ENCODE measurements around the gene ZNF775.
A peak's percentile ranks its signal among the peaks of the same experiment; 100 is the strongest.

Gene ZNF775

DNA sequence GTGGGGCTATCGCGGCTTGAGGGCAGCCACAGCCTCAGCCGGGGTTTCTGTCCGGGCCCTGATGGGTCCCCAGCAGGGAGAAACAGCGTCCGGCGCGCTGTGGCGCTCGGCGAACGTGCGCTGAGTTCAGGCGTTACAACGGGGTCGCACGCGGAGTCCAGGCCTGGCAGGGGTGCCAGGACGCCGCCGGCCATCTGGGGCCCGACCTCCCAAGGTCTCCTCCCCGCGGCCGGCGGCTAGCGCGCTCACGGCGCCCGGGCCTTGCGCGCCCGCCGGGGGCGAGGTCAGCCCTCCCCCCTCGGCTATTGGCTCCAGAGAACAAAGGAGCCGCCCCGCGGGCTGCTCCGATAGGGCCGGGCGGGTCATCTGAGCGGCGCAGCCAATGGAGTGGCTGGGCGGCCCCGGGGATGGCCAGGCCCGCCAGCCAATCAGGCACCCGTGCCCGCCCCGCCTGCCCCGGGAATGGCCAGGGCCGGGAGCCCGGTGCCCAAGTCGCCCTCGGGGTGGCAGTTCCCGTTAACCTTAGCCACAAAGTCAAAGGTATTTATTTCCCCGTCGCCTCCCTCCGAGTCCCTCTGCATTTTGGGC lies at the start of gene ZNF775:
Gene ZNF775 (plus strand): TSS at position 478 of the 588 bp plus-strand sequence. CDS start 9,141 bp downstream, outside the sequence.
- peak; percentile 92 for DNase-seq

DNA sequence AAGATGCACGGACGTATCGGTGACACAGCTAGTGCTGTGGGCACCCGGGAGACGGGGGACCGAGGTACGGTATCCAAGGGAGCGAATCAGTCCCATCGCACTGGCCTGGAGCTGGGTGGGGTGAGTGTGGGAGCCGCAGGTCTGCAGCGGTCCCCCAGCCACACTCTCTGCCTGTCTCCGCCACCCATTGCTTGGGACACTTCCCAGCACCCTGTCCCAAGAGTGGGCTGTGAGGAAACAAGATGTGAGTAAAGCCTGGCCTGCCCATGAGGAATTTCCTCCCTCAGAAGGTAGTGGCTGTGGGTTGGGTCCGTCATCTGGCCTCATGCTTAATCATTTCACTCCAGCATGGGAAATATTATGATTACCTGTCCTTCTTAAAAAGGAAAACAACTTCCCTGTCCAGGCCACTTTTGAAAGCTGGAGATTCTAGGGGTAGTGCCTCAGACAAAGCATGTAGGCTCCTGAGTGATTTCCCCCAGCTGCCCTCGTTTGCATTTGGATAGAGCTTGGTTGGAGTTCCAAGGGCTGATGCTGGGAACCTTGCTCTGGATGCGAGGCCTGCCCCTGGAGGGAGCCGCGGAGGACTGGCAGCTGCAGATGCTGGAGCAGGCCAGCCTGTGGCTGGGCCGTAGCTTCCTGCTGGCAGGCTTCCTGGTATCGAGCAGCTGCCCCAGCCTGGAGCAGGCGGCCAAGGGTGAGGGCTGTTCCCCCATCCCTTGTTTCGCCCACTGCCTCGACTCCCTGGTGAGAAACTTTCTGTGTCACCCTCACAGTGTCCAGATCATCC lies 49.6 kb upstream of the ZNF775 start:
- DNase-seq, result no peak

DNA sequence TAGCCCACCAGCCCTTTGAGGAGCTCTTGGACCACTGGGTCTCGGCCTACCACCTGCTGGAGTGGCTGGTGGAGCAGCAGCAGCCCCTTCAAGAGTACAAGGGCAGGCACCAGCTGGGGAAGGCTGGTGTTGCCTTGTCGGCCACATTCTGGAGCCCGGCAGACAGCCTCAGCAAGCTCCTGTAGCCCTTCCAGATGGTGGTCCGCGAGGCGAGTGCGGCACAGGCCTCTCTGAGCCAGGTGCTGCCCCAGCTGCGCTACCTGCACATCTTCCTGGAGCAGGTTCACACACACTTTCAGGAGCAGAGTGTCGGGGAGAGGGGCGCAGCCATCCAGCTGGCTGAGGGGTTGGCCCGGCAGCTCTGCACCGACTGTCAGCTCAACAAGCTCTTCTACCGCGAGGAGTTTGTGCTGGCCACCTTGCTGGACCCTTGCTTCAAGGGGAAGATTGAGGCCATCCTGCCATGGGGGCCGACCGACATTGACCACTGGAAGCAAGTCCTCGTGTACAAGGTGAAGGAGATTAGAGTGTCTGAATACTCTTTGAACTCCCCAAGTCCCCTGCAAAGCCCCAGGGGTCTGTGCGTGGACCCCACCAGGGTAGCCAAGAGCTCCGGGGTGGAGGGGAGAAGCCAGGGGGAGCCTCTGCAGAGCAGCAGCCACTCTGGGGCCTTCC lies 48.8 kb upstream of the ZNF775 start:
- no peak for DNase-seq

DNA sequence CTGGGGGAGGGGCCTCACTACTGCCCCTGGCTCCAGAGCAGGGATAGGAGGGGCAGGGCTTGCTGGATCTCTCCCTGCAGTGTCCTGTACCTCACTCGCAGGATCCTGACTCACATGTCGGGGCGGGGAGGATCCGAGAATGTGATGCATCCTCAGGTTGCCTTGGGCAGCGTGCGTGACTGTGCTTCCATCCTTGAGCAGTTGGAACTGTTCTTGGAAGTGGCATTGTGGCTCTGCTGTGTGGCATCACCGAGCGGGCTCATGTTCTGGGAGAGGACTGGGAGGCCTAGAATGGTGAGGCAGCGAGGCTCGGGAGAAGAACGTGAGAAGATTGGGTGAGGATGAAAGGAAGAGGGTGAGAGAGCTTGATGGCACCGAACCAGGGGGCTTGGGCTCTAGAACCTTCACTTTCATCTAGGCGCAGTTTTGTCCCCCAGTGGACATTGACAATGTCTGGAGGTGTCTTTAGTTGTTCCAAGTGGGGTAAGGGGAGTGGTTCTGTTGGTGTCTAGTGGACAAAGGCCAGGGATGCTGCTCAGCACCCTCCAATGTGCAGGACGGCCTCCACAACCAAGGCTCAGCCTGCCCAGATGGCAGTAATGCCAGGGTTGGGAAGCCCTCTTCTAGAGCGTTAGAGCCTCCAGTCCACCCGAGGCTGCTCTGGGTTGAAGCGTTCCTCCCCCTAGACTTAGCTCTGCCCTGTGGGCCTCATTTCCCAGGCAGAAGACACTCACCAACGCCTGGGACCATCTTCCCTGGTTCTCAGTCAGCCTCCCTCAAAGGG lies 46.1 kb upstream of the ZNF775 start:
- no peak for DNase-seq

DNA sequence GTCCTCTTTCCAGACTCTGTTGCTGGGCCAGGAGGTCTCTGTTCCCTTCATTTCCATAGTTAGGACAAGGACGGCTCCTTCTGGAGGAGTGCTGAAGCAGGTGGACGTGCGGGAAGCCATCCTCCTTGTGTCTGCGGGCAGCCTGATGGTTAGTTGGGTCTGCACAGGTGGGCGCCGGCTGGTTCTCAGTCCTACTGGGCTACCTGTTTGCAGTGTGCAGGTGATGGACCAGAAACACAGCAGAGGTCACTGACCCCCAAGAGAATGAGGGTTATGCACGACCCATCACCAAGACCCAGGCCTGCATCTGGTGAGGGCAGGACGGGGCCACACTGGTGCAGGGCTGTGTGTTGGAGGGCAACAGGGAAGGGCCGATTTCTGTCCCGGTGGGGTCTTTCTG lies 45.5 kb upstream of the ZNF775 start:
- no peak for DNase-seq

DNA sequence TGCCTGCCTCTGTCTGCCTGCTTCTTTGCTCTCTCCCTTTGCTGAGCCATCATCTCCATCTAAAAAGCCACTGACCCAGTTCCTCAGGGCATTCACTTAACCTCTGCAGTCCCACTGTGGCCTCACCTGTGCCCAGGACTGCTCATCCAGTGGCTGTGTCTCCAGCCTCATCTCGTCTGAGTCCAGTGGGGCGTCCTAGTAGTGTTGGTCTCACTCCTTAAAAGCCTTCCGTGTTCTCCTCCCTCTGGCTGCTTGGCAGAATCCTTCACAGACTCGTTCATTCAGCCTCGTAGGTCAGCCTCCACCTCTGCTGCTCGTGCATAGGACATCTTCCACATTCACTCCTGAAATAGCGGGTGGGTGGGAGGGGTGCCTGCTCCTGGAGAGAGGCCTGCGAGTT lies 45.0 kb upstream of the ZNF775 start:
- DNase-seq, result no peak

DNA sequence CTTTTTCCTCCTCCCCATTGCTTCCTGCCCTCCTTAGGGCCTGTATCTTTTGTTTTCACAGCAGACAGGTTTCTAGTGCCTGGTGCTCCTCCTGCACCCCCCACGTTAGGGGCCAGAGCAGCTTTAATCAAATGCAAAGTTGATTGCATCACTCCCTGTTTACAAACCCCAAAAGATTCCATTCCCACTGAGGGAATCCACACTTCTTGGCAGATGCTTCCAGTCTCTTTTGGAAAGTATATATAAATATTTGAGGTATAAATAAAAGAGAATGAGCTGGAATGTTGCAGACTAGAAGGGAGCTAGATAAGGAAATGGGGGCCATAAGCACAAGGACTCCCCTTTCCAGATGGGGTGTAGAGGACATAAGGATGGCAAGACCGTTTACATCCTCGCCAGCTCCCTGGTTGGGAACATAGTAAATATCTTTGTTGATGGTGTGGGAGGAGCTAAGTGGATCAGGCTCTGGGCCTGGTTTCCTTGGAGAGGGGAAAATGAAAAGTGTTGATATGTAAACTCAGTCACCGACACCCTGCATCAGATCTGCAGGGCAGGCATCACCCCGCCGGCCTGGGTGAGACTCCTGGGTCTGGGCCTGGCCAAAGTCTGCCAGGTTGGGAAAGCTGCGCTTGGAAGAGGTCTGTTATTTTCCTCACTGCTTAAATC lies 43.9 kb upstream of the ZNF775 start:
- no peak for DNase-seq

DNA sequence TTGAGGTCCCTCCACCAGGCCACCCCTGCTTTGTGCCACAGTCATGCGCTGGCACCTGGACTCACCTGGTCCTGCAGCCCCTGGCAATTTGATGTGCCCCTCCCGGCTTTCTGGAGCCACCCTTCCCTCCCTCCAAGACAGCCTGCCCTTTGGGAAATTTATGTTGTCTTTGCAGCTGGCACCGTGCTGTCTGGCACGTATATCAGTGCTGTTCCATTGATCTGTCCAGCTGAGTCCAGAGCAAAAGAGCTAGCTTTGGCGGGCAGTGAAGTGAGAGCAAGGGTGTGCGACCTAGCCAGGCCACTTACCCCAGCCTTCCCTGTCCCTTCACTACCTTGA lies 43.4 kb upstream of the ZNF775 start:
- no peak for DNase-seq

DNA sequence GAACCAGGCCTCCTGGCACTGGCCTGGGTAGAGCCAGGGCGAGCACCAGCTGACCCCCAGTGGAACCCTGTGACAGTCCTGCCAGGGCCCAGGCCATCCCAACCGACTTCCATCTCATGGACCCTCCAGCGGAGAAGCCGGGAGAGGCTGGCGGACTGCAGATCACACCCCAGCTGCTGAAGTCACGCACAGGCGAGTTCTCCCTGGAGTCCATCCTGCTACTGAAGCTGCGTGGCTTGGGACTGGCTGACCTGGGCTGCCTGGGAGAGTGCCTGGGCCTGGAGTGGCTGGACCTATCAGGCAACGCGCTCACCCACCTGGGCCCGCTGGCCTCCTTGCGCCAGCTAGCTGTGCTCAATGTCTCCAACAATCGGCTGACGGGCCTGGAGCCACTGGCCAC lies 42.4 kb upstream of the ZNF775 start:
- DNase-seq, result no peak

DNA sequence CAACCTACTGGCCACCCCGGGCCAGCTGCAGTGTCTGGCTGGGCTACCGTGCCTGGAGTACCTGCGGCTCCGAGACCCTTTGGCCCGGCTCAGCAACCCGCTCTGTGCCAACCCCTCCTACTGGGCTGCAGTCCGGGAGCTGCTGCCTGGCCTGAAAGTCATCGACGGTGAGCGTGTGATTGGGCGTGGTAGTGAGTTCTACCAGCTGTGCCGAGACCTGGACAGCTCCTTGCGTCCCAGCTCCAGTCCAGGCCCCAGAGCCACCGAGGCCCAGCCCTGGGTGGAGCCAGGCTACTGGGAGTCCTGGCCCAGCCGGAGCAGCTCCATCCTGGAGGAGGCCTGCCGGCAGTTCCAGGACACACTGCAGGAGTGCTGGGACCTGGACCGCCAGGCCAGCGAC lies 42.0 kb upstream of the ZNF775 start:
- DNase-seq, result no peak

DNA sequence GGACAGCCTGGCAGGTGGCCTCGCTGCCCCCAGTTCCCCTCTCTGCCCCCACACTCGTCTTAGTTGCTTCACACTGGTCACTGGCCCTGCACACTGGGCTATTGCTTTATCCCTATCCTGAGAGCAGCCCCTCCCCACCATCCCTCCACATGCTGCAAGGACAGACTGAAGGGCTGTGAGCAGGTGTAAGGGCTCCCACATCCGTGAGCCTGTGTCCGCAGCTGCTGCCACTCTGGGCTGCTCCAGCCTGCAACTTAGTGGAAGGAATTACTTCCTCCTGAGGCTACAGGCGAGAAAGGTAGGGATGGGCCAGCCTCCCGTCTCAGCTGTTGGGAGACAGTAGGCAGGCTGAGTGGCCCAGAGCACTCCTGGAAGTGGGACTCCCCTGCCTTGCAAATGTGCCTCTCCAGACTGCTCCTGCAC lies 41.5 kb upstream of the ZNF775 start:
- DNase-seq, result no peak

DNA sequence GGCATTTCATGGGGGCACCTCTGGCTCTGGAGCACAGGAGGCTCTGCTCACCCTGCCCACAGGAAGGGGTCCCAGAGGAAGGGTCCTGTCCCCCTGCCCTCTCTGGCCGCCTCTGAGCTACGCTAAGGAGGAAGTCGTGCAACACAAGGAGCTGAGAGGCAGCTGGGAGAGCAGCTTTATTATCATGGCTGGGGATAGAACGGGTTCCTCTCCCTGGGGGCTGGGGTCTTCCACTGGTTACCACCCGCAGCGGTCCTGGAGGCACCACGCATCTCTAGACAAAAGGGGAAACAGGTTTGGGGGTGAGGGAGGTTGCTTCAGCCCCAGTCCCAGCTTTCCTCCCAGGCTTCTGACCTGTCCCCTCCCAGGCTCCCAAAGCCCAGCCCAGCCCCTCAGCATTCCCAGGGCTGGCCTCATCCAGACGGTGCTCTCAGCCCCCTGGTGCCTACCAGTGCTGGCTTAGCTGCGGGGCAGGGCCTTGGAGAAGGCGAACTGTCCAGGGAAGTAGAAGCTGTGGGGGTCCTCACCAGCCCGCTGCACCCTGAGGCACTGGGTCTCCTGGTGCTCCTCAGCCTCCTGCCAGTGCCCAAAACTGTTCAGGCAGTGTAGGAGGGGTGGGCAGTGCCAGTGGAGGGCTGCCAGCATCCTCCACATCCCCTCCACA lies 40.8 kb upstream of the ZNF775 start:
- no peak for DNase-seq

DNA sequence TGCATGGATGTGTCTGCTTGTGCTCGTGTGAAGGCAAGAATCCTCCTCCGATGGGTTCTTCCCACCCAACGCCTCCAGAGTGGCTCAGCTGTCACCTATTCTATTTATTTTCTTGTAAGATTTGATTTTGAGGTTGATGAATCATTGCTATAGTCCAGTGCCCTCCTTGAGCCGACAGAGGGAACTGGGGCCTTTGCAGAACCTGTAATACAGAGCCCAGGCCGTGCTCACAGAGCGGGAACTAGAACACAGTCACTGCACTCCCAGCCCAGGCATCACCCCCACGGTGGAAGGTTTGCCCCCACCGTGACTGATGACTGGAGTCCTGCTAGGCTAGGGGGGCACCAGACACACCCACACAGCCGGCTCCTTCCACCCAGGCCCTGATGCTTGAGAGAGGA lies 39.7 kb upstream of the ZNF775 start:
- no peak for DNase-seq

DNA sequence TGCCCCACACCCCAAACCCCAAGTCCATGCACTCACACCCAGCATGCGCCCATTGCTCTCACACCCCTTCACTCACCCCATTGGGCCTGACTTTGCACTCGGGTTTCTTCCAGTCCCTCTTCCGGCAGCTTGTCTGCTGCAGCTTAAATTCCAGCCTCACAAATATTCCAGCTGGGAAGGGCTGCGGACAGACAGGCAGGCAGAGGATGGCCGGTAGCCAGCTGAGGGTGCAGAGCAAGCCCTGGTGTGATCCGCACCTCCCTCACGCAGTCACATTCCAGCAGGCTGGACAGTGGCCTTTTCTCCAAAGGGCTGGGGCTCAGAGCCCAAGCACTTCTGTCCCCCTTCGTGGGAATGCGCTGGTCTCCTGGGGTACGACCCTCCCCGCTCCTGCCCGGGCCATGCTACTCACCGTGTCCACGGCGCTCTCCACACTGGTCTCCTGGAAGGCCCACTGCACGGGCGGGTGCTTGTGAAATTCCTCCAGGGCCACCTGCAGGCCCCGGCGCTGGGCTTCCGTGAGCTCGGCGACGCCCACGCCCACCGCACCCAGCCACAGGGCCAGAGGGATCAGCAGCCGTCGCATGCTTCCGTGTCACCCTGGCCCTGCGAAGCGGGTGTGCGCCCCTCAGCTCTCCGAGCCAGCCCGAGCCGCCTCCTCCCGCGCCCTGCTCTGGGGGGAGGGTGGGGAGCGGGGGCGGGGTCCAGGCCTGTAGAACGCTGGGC lies 38.9 kb upstream of the ZNF775 start:
- no peak for DNase-seq

DNA sequence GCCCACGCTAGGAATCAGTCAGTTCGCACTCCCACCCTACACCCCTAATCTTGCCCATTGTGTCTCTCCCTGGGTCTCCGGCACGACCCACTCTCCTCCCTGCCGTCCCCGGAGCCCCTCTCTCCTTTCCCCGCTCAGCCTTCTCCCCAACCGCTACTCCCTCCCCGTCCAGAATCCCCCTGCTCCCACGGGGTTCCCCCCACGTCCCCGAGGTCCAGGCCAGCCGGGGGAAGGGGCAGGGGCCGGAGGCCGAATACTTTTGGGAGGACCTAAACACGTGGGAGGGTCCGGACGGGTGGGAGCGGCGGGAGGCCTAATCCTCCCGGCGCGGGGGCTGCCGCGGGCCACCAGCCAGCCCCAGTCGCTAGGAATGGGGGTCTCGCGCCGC lies 38.3 kb upstream of the ZNF775 start:
- no peak for DNase-seq

DNA sequence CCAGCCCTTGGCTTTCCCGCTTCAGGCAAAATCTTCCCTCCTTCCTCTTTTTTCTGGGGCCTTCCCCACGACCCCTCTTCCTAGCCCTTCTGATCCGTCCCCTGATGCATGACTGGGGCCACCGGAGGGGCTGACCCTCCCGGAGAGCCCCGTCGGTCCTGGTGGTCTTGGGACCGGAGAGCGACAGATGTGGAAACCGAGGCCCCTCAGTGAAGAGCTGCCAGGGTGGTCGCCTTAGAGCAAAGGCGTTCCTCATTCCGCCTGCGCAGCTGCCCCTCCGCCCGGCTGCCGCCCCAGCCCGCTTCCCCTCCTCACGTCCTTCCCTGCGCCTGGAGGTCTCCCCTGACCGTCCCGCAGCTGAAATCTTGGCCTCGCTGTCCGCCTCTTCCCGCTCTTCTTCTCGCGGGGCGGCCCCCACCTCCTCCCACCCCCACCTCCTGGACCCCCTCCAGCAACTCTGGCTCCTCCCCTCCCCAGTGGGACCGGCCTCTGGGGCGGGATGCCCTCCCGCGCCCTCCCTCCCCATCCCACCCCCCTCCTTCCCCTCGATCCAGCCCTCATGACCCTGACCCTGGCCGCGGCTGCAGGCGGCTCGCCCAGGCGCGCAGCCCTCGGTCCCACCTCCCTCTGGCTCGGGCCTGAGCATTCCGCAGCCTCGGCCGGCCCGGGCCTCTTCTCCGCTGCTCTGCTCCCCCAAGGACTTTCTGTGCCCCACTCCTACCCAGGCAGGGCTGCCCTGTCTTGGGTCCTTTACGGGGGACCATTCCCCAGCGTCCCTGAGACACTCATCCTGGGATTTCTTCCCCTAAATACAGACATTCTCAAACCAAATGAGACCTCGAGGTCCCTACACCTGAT lies 37.6 kb upstream of the ZNF775 start, which contains the start of gene RARRES2:
Gene RARRES2 (minus strand): TSS at position 367 of the 858 bp plus-strand sequence. CDS start 1,020 bp downstream, outside the sequence.
- no peak for DNase-seq

DNA sequence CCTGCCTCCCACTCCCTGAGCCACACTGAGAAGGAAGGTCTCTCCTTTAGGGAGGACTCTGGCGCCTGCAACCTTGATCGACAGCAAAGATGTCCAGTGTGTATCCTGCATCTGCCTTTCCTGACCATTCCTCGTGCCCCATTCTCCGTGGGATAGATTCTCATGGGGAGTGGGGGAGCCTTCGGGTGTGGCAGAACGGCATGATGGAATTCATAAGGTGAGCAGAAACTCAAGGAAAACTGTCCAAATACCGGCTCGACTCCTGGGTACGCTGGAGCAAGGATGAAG lies 37.1 kb upstream of the ZNF775 start:
- DNase-seq, result no peak

DNA sequence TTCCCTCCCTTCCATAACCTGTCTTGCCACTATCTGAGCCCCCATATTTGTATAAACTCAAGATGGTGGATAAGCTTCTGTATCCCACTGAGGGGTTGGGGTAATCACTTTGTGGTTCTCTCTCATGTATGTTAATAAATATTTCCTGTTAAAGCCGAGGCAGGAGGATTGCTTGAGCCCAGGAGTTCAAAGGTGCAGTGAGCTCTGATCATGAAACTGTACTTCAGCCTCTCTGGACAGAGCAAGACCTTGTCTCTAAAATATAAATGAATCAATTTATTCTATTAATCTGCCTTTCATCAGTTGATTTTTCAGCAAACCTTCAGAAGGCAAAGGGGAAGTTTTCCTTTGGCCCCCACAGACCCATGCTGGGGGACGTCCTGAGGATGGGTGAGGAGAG lies 35.9 kb upstream of the ZNF775 start:
- no peak for DNase-seq

DNA sequence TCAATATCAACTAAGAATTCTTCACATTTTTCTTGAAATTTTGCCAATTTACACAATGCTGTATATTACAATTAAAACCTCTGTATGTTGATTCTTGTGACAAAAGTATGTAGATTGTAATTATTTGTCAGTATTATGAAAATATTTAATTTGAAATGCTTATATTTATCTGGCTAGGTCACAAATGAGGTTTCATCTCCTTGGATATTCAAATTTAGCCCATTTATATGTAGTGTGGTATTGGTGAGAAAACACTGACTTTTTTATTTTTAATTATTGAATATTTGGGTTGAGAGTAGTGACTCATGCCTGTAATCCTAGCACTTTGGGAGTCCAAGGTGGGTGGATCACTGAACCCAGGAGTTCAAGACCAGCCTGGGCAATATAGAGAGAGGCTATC lies 34.8 kb upstream of the ZNF775 start:
- no peak for DNase-seq

DNA sequence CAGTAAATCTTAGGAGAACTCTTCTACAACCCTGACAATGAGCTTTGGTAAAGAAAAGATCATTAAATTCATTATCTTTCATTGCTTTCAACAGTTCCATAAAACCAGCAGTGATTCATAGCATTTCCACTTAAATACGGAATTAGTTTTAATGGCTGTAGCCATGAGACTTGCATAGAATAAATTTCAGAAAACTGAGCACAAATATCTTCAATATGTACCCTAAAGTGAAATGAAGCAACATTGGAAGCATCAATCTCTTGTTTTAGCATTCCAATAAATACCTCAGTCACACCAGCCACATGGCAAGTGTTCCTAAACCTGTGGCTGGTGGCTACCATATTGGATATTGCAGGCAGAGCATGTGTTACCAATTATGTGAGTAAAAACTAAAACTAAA lies 34.1 kb upstream of the ZNF775 start:
- DNase-seq, result no peak

DNA sequence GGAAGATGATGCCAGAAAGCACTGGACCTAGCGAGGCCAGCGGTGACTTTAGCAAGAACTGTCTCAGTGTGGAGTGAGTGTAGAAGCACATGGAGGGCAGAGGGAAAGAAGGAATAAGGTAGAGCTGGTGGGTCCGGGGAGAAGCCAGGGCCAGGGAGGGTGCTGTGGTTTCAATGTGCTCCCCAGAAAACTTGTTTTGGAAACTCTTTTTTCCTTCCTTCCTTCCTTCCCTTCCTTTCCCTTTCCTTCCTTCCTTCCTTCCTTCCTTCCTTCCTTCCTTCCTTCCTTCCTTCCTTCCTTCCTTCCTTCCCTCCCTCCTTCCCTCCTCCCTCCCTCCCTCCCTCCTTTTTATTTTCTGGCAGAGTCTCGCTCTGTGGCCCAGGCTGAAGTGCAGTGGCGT lies 32.2 kb upstream of the ZNF775 start:
- no peak for DNase-seq
